SU-DHL-6 (cell line): ENCODE data around the gene HIF3A.

Experiments
- EZH2phosphoT487 ChIP-seq: fragments of 200-600 bp; sonication (generic), shearing (Covaris generic); conservative IDR thresholded peaks from 2 replicates; pipeline ENCODE4 v1.6.1; 2018; ENCODE audit warnings: mild to moderate bottlenecking, antibody characterized with exemption, low read length, moderate library complexity, mixed read lengths
- TF ChIP-seq, protein P1 (sequence below): fragments of 200-600 bp; sonication (generic); IDR thresholded peaks from one replicate; pipeline ENCODE4 v1.5.1; 2017; ENCODE audit warnings: antibody characterized with exemption, mild to moderate bottlenecking, low read length, moderate library complexity; ENCODE audit not compliant: insufficient read depth, poor library complexity, severe bottlenecking

DNA sequence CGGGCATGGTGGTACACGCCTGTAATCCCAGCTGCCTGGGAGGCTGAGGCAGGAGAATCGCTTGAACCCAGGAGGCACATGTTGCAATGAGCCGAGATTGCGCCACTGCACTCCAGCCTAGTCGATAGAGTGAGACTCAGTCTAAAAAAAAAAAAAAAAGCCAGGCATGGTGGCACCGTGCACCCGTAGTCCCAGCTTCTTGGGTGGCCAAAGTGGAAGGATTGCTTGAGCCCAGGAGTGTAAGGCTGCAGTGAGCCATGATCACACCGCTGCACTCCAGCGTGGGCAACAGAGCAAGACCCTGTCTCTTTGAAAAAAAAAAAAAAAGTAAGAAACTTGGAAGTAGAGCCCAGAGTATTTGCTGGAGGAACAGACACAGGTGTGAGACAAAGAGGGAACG lies 88.8 kb downstream of the HIF3A start:
- TF ChIP-seq, protein P1, sequence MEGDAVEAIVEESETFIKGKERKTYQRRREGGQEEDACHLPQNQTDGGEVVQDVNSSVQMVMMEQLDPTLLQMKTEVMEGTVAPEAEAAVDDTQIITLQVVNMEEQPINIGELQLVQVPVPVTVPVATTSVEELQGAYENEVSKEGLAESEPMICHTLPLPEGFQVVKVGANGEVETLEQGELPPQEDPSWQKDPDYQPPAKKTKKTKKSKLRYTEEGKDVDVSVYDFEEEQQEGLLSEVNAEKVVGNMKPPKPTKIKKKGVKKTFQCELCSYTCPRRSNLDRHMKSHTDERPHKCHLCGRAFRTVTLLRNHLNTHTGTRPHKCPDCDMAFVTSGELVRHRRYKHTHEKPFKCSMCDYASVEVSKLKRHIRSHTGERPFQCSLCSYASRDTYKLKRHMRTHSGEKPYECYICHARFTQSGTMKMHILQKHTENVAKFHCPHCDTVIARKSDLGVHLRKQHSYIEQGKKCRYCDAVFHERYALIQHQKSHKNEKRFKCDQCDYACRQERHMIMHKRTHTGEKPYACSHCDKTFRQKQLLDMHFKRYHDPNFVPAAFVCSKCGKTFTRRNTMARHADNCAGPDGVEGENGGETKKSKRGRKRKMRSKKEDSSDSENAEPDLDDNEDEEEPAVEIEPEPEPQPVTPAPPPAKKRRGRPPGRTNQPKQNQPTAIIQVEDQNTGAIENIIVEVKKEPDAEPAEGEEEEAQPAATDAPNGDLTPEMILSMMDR: no peak
- no peak for TF ChIP-seq EZH2phosphoT487
